NCI-H1048 (cell line): ENCODE measurements around the gene PCDHB9.
"Not testable (repeated sequence)": the region's sequence is repeated elsewhere in the genome, so short reads cannot be mapped to it uniquely, and the experiment has no call there.

ENCODE experiments used
- DNase-seq: peaks from one replicate; lab custom pipeline; 2025; lab: John Stamatoyannopoulos, UW

Gene PCDHB9

DNA sequence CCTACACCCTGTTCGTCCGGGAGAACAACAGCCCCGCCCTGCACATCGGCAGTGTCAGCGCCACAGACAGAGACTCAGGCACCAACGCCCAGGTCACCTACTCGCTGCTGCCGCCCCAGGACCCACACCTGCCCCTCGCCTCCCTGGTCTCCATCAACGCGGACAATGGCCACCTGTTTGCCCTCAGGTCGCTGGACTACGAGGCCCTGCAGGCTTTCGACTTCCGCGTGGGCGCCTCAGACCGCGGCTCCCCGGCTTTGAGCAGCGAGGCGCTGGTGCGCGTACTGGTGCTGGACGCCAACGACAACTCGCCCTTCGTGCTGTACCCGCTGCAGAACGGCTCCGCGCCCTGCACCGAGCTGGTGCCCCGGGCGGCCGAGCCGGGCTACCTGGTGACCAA is 1.7 kb downstream of the PCDHB9 start:
- not testable (repeated sequence) for DNase-seq

DNA sequence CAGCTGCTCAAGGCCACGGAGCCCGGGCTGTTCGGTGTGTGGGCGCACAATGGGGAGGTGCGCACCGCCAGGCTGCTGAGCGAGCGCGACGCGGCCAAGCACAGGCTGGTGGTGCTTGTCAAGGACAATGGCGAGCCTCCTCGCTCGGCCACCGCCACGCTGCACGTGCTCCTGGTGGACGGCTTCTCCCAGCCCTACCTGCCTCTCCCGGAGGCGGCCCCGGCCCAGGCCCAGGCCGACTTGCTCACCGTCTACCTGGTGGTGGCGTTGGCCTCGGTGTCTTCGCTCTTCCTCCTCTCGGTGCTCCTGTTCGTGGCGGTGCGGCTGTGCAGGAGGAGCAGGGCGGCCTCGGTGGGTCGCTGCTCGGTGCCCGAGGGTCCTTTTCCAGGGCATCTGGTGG is 2.2 kb downstream of the PCDHB9 start:
- DNase-seq: not testable (repeated sequence)

DNA sequence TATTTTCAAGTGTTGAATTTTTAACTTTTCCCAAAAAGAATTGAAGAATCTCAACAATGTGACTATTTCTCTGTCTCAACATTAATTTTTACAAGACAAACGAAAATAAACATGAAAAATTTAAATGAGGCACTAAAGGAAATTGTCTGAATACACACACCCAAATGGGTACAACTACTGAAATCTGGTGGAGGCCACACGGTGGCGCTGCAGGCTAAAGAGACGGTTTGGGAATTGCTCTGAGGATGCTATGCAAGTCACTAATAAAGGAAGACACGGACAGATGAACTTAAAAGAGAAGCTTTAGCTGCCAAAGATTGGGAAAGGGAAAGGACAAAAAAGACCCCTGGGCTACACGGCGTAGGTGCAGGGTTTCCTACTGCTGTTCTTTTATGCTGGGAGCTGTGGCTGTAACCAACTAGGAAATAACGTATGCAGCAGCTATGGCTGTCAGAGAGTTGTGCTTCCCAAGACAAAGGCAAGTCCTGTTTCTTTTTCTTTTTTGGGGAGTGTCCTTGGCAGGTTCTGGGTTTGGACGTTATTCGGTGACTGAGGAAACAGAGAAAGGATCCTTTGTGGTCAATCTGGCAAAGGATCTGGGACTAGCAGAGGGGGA is 5.3 kb downstream of the PCDHB9 start, which contains the start of gene PCDHB10:
Gene PCDHB10, plus strand, starts transcription at position 244 of the 616 bp plus-strand sequence. Its CDS starts 200 bp downstream, at position 444.
- DNase-seq: no peak

GRCh38 chr5:141194332-141194731 is 7.4 kb downstream of the PCDHB9 start:
- not testable (repeated sequence) for DNase-seq

DNA sequence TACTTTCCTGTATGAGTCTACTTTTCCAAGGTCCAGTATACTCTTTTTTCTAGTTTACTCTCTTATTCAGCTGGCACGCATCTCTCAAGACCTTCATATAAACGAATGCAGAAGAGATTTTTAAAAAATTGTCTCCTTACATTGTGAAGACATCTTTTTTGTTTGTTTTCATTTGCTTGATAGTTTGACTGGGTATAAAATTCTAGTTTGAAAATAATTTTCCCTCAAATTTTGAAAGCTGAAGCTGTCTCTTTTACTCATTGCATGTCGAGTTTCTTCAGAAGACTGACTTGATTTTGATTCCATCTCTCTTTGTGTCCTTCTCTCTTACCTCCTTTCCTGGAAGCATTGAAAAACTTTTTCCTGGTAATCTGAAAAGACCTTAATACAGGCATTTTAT is 9.4 kb downstream of the PCDHB9 start:
- DNase-seq: no peak

GRCh38 chr5:141199359-141200235 is 12.6 kb downstream of the PCDHB9 start, which contains the start of gene PCDHB11:
TSS of gene PCDHB11 (plus strand) at chr5:141199627. CDS start at chr5:141199775, 148 bp downstream.
- no peak for DNase-seq

- DNase-seq: not testable (repeated sequence)
Measured at GRCh38 chr5:141201126-141201525, 14.2 kb downstream of the PCDHB9 start.

GRCh38 chr5:141201646-141202045 is 14.7 kb downstream of the PCDHB9 start:
- DNase-seq: not testable (repeated sequence)

- DNase-seq: no peak
Measured at GRCh38 chr5:141208478-141208877, 21.5 kb downstream of the PCDHB9 start, which contains the start of gene PCDHB12. TSS of gene PCDHB12 (plus strand) at chr5:141208719. CDS start at chr5:141208908, 189 bp downstream.

DNA sequence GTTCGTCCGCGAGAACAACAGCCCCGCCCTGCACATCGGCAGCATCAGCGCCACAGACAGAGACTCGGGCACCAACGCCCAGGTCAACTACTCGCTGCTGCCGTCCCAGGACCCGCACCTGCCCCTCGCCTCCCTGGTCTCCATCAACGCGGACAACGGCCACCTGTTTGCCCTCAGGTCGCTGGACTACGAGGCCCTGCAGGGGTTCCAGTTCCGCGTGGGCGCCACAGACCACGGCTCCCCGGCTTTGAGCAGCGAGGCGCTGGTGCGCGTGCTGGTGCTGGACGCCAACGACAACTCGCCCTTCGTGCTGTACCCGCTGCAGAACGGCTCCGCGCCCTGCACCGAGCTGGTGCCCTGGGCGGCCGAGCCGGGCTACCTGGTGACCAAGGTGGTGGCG is 23.3 kb downstream of the PCDHB9 start:
- DNase-seq: not testable (repeated sequence)

DNA sequence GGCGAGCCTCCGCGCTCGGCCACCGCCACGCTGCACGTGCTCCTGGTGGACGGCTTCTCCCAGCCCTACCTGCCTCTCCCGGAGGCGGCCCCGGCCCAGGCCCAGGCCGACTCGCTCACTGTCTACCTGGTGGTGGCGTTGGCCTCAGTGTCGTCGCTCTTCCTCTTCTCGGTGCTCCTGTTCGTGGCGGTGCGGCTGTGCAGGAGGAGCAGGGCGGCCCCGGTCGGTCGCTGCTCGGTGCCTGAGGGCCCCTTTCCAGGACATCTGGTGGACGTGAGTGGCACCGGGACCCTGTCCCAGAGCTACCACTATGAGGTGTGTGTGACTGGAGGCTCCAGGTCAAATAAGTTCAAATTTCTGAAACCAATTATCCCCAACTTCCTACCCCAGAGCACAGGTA is 23.9 kb downstream of the PCDHB9 start:
- DNase-seq: not testable (repeated sequence)

GRCh38 chr5:141213656-141214339 is 26.8 kb downstream of the PCDHB9 start, which contains the start of gene PCDHB13:
TSS of gene PCDHB13 (plus strand) at chr5:141213919. CDS start at chr5:141214124, 205 bp downstream.
- DNase-seq: not testable (repeated sequence)

GRCh38 chr5:141214583-141214982 is 27.6 kb downstream of the PCDHB9 start:
- DNase-seq: not testable (repeated sequence)

GRCh38 chr5:141215504-141215903 is 28.5 kb downstream of the PCDHB9 start:
- not testable (repeated sequence) for DNase-seq

DNA sequence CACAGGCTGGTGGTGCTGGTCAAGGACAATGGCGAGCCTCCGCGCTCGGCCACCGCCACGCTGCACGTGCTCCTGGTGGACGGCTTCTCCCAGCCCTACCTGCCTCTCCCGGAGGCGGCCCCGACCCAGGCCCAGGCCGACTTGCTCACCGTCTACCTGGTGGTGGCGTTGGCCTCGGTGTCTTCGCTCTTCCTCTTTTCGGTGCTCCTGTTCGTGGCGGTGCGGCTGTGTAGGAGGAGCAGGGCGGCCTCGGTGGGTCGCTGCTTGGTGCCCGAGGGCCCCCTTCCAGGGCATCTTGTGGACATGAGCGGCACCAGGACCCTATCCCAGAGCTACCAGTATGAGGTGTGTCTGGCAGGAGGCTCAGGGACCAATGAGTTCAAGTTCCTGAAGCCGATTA is 29.1 kb downstream of the PCDHB9 start:
- DNase-seq: not testable (repeated sequence)

DNA sequence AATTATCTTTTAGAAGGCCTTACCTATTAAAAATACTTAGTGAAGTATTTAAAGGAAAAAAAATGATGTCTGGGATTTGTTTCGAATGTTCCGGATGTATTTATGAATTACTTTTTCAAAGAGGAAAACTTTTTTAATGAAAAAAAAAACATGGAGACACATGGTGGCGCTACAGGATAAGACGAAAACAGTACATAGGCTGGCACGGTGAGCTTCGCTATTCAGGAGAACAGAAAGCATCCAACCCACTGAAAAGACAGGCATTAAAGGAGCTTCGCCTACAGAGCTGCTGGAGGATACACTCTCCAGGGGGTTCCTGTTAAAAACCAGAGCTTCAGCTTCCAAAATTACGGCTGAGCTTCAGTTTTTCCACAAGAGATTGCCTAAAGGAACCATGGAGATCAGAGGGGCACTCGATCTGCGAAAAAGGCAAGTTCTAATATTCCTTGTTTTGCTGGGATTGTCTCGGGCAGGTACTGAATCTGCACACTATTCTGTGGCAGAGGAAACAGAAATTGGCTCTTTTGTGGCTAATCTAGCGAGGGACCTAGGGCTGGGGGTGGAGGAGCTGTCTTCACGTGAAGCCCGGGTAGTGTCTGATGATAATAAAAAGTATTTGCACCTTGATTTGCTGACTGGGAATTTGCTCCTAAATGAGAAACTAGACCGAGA is 36.3 kb downstream of the PCDHB9 start, which contains the start of gene PCDHB14:
Gene PCDHB14, plus strand, starts transcription at position 232 of the 672 bp plus-strand sequence. Its CDS starts 163 bp downstream, at position 395.
- no peak for DNase-seq

- not testable (repeated sequence) for DNase-seq
Measured at GRCh38 chr5:141224844-141225243, 37.9 kb downstream of the PCDHB9 start.

DNA sequence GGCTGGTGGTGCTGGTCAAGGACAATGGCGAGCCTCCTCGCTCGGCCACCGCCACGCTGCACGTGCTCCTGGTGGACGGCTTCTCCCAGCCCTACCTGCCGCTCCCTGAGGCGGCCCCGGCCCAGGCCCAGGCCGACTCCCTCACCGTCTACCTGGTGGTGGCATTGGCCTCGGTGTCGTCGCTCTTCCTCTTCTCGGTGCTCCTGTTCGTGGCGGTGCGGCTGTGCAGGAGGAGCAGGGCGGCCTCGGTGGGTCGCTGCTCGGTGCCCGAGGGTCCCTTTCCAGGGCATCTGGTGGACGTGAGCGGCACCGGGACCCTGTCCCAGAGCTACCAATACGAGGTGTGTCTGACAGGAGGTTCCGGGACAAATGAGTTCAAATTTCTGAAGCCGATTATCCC is 38.5 kb downstream of the PCDHB9 start:
- DNase-seq: not testable (repeated sequence)

- no peak for DNase-seq
Measured at GRCh38 chr5:141234109-141234667, 47.2 kb downstream of the PCDHB9 start.

- not testable (repeated sequence) for DNase-seq
Measured at GRCh38 chr5:141235922-141236321, 49.0 kb downstream of the PCDHB9 start.
